HG02852 (cell line): ENCODE measurements around the gene GINS2.

Experiments used
- ATAC-seq: cut with Tn5 transposase; IDR thresholded peaks from one replicate; pipeline ENCODE4 v1.9.1; 2021; ENCODE audit warnings: mild to moderate bottlenecking, moderate library complexity; ENCODE audit not compliant: unreplicated experiment

The GINS2 gene

DNA sequence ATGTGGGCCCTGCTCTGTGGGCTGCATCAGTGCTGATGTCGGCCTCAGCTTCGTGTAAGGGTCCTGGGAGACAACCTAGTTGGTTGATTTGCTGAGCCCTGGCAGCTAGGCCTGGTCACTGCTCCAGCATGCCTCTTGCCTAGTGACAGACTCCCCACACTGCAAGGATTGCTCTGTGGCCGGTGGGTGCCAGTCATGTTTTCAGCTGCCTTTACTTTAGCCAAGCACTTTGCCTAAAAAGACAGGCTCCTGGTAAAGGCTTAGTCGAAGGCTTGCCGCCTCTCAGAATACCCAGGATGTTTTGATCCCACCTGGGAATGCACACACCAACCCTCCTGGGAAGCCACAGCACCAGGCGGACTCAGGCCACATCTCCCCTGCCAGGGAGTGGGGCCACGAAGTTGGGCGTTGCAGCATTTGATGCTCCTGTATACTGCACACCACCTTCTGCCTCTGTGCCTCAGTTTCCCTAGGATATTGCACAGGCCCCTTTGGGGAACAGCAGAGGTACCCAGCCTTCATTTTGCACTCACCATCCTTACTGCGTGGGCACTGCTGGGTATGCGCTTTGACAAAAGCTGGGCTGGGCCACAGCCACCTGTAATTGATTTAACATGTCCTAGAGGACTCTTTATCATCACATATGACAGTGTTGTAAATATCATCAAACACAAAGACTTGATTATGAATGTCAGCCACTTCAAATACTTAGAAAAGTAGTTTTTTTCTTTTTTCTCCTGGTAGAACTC lies 19.9 kb downstream of the GINS2 start:
- no peak for ATAC-seq

DNA sequence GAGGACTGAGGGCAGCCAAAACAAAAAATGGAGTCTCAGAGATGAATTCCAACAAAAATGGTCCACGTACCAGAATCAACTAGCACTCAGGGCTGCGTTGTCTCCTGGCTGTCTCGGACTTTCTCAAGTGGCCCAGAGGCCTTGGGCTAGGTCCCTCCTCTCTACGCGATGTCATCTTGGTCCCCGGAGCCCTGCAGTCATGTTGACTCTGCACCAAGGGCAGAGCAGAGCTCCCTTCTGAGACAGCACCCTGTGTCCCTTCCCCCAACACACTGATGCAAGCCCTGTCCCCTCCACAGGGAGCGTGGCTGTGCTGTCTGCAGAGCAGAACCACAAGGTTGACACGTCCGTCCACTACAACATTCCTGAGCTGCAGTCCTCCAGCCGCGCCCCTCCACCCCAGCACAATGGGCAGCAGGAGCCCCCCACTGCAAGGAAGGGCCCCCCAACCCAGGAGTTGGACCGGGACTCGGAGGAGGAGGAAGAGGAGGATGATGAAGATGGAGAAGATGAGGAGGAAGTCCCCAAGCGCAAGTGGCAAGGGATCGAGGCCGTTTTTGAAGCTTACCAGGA lies 20.8 kb downstream of the GINS2 start:
- no peak for ATAC-seq

DNA sequence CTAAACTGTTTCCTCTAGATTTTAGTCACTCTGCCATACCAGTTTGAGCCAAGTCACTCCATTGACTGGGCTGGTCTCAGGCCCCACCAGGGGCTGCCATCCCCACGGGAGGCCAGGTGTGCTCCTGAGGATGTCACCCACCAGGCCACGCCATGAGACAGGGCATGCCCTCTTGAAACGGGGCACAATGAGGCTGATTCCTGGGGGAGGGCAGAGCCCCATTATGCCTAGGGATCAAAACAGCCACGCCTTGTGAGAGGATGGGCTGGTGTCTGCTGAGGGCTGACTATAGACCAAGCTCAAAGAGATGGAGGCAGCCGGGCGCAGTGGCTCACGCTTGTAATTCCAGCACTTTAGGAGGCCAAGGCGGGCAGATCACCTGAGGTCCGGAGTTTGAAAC lies 21.5 kb downstream of the GINS2 start:
- ATAC-seq: no peak

DNA sequence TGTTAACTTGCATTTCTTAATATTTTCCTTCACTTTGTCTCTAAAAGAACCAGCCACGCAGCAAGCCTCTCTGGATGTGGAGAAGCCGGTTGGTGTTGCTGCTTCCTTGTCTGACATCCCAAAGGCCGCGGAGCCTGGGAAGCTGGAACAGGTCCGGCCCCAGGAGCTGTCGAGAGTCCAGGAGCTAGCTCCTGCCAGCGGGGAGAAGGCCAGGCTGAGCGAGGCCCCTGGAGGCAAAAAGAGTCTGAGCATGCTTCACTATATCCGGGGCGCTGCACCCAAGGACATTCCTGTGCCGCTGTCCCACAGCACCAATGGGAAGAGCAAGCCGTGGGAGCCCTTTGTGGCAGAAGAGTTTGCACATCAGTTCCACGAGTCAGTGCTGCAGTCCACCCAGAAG lies 22.8 kb downstream of the GINS2 start:
- no peak for ATAC-seq

DNA sequence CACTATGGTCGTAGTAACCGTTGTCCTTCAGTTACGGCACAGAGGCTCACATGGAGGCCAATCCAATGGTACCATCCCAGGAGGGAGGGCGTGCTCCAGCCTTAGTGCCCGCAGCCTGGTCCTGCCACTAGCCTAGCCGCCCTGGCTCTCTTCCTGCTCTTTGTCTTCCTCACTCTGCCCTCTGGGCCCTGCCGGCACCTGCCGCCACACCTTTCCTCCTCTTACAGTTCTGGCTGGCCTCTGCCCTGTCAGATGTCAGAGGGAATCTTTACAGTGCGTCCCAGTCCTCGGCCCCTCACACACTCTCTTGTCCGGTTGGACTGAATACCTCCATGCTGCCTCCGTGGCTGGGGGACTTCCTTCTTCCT lies 23.4 kb downstream of the GINS2 start:
- ATAC-seq: no peak

DNA sequence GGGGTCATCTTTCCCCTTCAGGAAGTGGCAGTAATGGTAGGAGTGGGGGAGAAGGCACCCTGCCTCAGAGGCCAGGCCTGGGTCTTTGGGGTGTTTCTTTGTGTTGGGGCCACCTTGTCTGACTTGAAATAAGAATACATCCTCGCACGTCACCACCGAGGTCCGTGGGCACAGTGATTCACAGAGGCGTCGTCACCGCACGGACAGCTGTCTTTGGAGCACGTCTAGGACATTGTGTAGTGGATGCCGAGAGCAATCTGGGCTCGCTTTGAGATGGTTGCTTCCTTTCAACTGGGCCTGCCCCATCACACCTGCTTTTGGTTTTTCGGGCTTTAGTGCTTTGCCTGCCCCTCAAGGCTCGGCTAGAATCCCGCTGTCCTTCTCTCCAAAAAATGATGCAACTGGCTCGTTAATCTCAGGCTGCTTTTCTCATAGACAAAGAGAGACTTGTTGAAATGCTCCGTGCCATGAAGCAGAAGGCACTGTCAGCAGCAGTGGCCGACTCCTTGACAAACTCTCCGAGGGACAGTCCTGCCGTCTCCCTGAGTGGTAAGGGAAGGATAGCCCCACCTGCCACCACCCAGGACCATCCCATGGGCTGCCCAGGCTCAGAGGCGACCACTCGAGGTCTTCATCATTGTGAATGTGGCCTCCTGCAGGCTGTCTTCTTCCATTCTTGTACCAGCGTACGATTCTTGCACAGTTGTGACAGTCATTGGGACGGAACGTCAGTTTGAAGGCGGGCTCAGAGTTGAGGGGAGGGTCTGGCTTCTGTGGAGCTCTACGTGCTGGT lies 24.0 kb downstream of the GINS2 start:
- no peak for ATAC-seq

DNA sequence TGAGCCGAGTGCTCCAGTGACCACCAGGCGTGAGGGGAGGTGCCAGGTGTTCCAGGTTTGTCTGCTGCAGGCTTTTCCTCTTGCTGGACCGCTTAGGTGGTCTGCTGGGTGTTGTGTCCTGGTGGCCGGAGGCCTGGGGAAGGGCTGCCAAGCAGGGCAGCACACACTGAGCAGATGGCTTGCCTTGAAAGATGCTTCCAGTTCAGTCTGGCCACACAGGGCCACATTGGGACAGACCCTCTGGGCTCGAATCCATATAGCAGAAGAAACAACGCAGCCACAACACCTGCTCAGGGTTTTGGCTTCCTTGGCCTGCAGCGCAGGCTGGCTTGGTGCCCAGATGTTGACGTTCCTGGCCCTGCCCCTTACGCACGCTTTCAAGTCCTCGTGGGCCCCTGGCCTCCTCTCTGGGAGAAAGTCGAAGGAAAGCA lies 24.8 kb downstream of the GINS2 start:
- ATAC-seq: no peak

DNA sequence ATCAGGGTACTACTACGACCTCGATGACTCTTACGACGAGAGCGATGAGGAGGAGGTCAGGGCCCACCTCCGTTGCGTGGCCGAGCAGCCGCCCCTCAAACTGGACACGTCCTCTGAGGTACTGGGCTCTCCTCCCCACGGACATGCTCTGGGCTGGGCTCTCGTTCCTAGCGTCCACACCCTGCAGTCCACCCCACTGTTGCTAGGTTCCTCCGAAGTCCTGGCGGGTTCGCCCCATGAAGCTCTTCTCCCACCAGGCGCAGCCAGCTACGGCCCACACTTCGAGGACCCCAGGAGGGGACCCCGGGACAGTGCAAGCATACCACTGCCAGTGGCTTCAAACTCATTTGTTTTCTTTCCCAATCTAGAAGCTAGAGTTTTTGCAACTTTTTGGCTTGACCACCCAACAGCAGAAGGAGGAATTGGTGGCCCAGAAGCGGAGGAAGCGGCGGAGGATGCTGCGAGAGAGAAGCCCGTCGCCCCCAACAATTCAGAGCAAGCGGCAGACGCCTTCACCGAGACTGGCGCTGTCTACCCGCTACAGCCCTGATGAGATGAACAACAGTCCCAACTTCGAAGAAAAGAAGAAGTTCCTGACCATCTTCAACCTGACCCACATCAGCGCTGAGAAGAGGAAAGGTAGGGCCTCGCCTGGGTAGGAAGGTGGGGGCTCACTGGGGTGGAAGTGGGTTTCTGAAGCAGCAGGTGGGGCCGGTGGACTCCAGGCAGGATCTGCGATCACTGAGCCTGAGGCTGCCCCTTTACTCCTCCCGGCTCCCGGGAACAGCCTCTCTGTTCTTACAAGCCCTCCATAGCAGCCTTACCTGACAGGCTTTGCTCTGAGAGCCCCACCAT lies 25.6 kb downstream of the GINS2 start:
- ATAC-seq: no peak

DNA sequence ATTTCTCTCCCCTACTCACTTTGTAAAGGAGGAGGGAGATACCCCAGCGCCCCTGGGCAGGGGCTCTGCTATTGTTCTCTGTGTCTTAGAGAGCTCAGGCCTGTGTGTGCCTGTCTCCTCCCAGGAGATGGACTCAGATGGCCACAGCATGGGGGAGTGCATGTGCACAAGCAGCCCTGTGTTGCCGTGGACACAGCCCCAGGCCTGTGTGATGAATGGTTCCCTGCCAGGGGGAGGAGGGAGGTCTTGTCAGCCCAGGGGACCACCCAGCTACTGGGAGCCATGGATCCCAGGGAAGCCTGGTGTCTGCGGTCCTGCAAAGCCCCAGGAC lies 26.3 kb downstream of the GINS2 start:
- ATAC-seq: no peak

DNA sequence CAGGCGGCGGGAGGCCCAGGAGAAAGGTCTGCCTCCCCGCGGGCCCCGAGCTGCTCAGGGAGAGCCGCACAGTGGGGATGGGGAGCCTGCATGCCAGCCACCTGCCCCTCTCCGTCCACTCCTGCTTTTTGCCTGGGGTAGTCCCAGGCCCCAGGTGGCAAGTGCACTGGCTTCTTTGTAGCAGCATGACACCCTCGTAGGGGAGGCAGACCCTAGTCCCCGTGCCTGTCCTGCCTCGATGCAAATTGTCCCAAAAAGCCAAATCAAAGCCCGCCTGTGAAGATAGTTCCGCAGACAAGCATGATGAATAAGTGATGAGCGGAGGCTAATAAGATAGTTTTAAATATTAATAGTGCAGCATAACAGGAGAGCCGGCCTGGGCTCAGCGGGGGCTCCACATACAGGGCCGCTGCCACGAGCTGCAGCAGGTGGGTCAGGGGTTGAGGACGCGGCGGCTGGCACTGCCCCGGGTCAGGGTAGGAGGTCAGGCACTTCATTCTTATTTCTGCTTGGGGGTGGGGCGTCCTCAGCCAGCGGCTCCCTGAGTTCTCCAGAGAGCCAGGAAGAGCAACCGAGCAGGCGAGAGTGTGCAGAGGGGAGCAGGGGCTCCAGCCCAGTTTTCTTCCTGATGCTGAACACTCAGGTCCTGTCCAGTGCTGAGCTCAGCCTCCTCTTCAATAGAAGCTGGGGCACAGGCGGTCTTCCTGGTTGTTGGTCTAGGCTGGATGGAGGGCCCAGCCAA lies 26.8 kb downstream of the GINS2 start:
- ATAC-seq: no peak

DNA sequence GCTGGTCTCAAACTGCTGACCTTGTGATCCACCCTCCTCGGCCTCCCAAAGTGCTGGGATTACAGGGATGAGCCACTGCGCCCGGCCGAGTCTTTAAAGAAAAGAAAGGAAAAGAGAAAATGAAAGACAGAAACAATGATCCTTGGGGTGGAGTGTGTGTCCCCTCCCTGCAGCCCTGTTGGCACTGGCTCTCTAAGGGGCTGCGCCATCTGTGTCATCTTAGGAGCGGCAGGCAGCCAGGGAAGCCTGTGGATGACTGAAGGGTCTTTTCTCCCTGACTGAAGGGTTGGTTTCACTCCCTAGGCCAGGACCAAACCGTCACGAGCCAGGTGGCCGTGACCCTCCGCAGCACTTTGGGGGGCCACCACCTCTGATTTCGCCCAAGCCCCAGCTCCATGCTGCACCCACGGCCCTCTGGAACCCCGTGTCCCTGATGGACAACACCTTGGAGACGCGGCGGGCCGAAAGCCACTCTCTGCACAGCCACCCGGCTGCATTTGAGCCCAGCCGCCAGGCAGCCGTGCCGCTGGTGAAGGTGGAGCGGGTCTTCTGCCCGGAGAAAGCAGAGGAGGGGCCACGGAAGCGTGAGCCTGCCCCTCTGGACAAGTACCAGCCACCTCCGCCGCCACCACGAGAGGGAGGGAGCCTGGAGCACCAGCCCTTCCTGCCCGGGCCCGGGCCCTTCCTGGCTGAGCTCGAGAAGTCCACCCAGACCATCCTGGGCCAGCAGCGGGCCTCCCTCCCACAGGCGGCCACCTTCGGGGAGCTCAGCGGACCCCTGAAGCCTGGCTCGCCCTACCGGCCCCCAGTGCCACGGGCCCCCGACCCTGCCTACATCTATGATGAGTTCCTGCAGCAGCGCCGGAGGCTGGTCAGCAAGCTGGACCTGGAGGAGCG lies 27.7 kb downstream of the GINS2 start:
- no peak for ATAC-seq

DNA sequence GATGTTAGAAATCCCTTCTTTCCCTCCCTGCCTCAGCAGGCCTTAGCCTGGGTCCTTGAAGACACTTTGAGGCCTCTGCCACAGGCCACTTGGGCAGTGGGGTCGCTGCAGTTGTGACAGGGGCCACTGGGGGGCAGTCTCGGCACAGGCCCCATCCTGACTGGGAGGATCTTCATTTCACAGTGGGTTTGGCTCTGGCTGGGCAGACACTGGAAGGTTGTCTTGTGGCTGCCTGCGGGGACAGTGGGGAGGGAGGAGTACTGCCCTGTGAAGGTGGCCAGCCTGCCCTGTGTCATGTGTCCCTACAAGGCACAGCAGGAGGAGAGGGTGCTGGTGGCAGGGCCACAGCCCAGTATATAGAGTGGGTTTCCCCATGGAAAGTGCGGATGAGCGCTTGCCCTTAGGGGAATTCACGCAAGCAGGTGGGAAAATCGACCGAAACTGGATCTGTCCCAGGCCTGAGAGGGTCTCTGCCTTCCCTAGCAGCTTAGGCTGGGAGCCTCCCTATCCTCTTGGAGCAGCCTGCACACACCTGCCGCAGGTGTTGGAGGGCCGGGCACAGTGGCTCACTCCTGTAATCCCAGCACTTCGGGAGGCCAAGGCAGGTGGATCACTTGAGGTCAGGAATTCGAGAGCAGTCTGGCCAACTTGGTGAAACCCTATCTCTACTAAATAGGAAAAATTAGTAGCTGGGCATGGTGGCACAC lies 28.8 kb downstream of the GINS2 start:
- no peak for ATAC-seq

DNA sequence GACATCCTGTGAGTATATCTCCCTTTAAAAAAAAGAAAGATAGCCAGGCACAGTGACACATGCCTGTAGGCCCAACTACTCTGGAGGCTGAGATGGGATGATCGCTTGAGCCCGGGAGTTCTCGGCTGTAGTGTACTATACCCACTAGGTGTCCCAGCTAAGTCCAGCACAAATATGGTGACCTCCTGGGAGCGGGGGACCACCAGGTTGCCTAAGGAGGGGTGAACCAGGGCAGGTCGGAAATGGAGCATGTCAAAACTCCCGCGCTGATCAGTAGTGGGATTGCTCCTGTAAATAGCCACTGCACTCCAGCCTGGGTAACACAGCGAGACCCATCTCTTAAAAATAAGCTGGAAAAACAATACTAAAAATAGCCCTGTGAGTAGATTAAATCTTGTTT lies 29.4 kb downstream of the GINS2 start:
- ATAC-seq: no peak

DNA sequence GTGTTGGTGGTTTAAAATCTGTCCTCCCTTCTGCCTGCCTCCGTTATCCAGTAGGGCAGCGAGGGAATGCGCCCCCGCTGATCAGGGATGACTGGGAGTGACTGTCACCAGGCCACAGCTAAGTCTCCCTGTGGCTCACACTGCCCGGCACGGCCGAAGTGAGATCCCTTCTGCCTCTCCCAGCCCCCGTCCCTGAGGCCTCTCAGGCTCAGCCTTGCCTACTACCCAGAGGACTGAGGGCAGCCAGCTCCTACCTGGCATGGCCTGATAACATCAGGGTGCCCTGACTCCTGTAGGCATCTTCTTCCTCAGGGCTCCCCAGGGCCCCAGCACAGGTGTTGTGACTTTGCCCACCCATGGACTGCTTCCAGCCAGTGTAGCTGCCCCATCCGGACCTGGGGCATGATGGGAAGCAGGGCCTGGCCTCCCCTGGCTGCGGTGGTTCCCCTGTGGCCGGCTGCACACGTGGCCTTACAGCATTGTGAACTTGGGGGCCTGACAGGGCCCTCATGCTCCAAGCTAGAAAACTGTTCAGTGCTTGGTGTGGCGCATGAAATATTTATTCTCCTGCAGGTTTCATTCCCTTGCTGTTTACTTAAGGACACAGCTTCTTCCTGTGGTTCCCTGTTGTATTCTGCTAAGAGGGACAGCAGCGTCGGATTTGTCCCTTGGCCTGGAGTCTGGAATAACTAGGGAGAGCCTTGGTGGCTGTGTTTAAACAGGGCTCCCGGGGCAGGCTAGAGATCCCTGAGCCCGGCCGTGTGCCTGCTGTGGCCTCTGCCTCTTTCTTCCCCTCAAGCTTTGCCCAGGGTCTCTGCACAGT lies 30.0 kb downstream of the GINS2 start:
- no peak for ATAC-seq

DNA sequence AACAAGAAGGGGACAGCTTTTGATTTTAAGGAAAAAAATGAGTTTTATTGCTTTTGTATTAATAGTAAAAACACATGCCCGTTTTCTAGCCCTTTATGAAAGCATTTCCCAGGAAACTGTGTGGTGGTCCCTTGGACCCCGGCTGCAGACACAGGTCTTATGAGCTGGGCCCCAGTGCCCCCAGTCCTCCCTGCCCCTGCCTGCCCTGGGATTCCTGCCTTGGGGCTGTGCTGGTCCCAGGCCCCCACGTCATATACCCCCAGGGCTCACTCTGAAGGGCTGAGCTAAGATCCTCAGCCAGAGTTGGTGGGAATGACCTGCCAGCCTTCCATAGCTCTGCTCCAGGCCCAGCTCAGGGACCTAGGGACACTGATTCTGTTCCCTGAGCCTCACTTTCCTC lies 30.8 kb downstream of the GINS2 start:
- ATAC-seq: no peak

DNA sequence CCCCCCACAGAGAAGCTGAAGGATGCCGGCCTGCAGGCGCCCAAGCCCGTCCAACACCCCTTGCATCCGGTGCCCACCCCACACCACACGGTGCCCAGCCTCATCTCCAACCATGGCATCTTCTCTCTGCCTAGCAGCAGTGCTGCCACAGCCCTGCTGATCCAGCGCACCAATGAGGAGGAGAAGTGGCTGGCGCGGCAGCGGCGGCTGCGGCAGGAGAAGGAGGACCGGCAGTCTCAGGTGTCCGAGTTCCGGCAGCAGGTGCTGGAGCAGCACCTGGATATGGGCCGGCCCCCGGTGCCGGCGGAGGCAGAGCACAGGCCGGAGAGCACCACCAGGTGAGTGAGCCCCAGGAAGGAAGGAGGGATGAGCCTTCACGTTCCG lies 31.5 kb downstream of the GINS2 start:
- ATAC-seq: no peak

DNA sequence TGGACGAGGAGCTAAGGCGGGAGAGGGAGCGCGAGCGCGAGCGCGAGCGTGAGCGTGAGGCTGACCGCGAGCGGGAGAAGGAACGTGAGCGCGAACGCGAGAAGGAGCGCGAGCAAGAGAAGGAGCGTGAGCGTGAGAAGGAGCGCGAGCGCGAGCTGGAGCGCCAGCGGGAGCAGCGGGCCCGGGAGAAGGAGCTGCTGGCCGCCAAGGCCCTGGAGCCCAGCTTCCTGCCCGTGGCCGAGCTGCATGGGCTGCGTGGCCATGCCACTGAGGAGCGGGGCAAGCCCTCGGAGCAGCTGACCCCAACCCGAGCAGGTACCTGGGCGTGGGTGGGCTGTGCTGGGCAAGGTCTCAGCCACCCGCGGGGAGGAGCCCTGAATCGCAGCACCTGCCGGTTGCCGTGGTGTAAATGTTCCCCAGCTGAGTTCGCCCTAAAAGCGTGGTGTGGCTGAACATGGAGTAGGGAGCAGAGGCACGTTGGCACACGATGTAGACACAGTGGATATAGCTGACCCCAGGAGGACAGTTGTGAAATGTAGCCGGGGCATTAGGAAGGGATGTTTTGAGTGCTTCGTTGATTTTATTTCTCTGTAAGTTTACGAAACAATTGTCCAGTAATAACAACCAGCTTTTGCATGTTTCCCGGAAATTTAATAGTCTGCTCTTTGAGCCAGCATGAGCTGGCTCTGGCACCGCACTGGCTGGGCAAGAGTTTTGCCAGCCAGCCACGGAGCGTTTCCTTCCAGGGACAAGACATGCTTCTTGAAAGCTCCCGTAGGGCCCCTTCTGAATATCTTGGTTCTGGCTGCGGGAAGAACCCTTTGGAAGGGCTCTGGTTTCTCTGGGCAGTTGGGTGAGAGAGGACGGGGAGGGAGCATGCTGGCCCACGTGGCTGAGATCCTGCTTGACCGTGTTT lies 32.1 kb downstream of the GINS2 start:
- ATAC-seq: no peak
